ENCODE data around the gene CLCF1. TPM values are rescaled to one million over a fixed set of nuclear protein-coding genes. Genes with fewer than 3 reads are reported as not detected.
A peak's percentile ranks its signal among the peaks of the same experiment; 100 is the strongest.

Gene CLCF1
- total and polyA plus RNA-seq, 10 of the 15 experiments (the other 5 are each of a cell fraction or from before 2014, with no cell fraction given): 0.16 to 2.1 (median 0.63) TPM; not detected in 1

GRCh38 chr11:67390947-67391303 is 17.5 kb upstream of the CLCF1 start:
- Histone ChIP-seq H4K20me1 (ENCODE audit: control insufficient read depth, insufficient read depth) (no peaks in the 10 kb centered on the region; the same call in 1 of the 2 replicates), H3K27ac (ENCODE audit: control insufficient read depth, insufficient read depth) (peak overlapping the region; percentile 78), H3K36me3 (ENCODE audit: control insufficient read depth in 2 of 2, insufficient read depth in 2 of 2, low read length in 1 of 2) (peaks cover 2 to 6% of the 10 kb centered on the region in 2 experiments; a peak in 3 of 4 replicates), H3K9me3 (replicated peaks; ENCODE audit: control insufficient read depth, insufficient read depth, low read length) (no peaks in the 10 kb centered on the region), H3K79me2 (ENCODE audit: control insufficient read depth, insufficient read depth, low read length) (peaks cover 21% of the 10 kb centered on the region), H3K9ac (ENCODE audit: control insufficient read depth, insufficient read depth, low read length) (peak overlapping the region; percentile 91), H3K4me2 (ENCODE audit: control insufficient read depth, insufficient read depth) (peak overlapping the region; percentile 99), H3K4me3 (peak overlapping the region; percentile 97), H3K27me3 (replicated peaks in 1 of 2; ENCODE audit: control insufficient read depth in 2 of 2, insufficient read depth in 2 of 2, low read length in 1 of 2) (no peaks in the 10 kb centered on the region), H3K4me1 (ENCODE audit: control insufficient read depth, insufficient read depth, low read length) (peaks cover 7% of the 10 kb centered on the region), H2AFZ (ENCODE audit: control insufficient read depth, low read depth, low read length) (peak overlapping the region; percentile 84; the same call in 1 of the 2 replicates)
- no TSS peak for BruUV-seq (replicated peaks)
- no peak for FAIRE-seq
- intact Hi-C loops (cut with micrococcal nuclease; ENCODE audit: unreplicated experiment) (no loop called here), in situ Hi-C loops (cut with MboI) (no loop called here)
- RAD21 ChIA-PET (ENCODE audit: unreplicated experiment): interaction anchor here (0.6 to 2.6 kb wide), 9 partner anchors 9 to 117 kb away, joined by 4 to 24 read pairs (median 6); partner anchors contain the start of genes CDK2AP2, CLCF1, PITPNM1 and PPP1CA
- TF ChIP-seq ZNF687 (IDR thresholded peaks at IDR 0.05) (no peak), ZSCAN29 (IDR thresholded peaks at IDR 0.05) (no peak), TCF7 (IDR thresholded peaks at IDR 0.05; ENCODE audit: borderline replicate concordance) (no peak), LARP7 (IDR thresholded peaks at IDR 0.05) (no peak), POLR2AphosphoS5 (IDR thresholded peaks at IDR 0.05; ENCODE audit: low read length) (no peak), TCF12 (IDR thresholded peaks at IDR 0.05; ENCODE audit: low read depth, low read length) (no peak), CBX3 (IDR thresholded peaks at IDR 0.05; ENCODE audit: borderline replicate concordance, low read depth) (no peak), SUPT20H (IDR thresholded peaks at IDR 0.05; ENCODE audit: borderline replicate concordance, control insufficient read depth, low read depth, low read length) (no peak), CREB1 (IDR thresholded peaks at IDR 0.05; ENCODE audit: low read depth) (no peak), SMAD5 (IDR thresholded peaks at IDR 0.05; ENCODE audit: low read depth) (no peak), SIN3A (IDR thresholded peaks at IDR 0.05; ENCODE audit: low read depth, low read length) (no peak), BMI1 (IDR thresholded peaks at IDR 0.05; ENCODE audit: borderline replicate concordance) (no peak), NR2C2 (IDR thresholded peaks at IDR 0.05; ENCODE audit: borderline replicate concordance, control insufficient read depth, insufficient read length, low read depth) (no peak), ZBTB4 (CRISPR knock-in tag; IDR thresholded peaks at IDR 0.05) (no peak), STAT3 (IDR thresholded peaks at IDR 0.05; ENCODE audit: low read depth, low read length) (no peak)
- DNase-seq (ENCODE audit: low read depth, low spot score): no peak
- SMC1A ChIA-PET (ENCODE audit: uncharacterized antibody, unreplicated experiment): interaction anchor here (1.3 to 3.4 kb wide), 4 partner anchors 10 to 46 kb away, joined by 3 to 17 read pairs (median 6); partner anchors contain the start of gene PPP1CA
- CTCF ChIA-PET: interaction anchor here (0.8 to 25.5 kb wide), 6 partner anchors 9 to 224 kb away, joined by 3 to 1301 read pairs (median 10); partner anchors contain the start of genes CLCF1, PITPNM1, POLD4 and PPP1CA
- POLR2A ChIA-PET: interaction anchor here (0.6 to 2.8 kb wide), 8 partner anchors 11 to 127 kb away, joined by 3 to 48 read pairs (median 8); partner anchors contain the start of genes POLD4, PPP1CA and TBC1D10C
- 18% methylated on average over 14 of the region's 15 CpGs for WGBS (ENCODE audit: insufficient coverage, insufficient replicate concordance, low lambda C conversion rate, missing lambda C conversion rate)
- no peak for ATAC-seq
